ENCODE measurements around the gene HBP1. TPM values are rescaled to one million over a fixed set of nuclear protein-coding genes. Genes with fewer than 3 reads are reported as not detected.

The HBP1 gene, protein sequence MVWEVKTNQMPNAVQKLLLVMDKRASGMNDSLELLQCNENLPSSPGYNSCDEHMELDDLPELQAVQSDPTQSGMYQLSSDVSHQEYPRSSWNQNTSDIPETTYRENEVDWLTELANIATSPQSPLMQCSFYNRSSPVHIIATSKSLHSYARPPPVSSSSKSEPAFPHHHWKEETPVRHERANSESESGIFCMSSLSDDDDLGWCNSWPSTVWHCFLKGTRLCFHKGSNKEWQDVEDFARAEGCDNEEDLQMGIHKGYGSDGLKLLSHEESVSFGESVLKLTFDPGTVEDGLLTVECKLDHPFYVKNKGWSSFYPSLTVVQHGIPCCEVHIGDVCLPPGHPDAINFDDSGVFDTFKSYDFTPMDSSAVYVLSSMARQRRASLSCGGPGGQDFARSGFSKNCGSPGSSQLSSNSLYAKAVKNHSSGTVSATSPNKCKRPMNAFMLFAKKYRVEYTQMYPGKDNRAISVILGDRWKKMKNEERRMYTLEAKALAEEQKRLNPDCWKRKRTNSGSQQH
- total RNA-seq = 86.0 and 107 TPM in 2 replicates

DNA sequence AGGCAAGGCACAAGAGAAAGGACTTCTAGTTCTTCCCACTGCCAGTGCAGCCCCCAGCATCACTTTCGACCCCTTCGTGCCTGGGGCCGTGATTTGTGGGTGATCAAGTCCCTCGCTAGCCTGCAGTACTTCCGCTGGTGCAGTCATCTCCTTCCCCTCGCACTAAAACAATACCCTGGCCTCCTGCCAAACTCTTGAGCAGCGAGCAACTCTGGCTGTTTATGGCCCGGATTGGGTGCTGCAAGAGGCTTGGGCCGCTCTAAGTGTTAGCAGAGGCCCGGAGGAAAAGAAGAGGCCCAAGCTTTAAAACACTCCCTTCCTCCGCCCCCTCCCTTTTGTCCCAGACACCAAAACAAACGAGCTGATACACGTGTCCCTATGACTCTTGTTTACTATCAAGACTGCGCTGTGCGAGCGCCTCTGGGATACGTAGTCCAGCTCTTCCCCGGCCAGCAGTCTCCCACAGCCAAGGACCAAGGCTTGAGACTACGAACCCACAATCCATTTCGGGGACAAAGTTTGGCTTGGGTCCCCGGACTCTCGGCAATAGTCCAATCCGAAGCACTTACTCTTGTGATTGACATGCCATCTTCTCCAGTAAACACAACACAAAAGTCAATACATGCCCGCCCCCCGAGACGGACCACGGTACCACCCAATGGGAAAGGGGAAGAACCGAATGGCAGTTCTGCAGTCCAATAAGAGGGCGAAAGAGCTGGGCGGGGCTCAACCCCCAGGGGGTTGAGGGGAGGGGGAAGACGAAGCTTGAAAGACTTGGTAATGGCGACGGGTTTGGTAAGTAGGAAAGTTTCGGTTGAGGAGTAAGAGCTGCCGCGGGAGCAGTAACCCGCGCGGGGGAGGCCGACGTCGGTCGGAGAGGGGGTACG lies at the start of gene HBP1:
Gene HBP1 (plus strand): TSS at position 771 of the 887 bp plus-strand sequence. CDS start 10,891 bp downstream, outside the sequence.

Other genes starting within 250 kb of the HBP1 start
- 15.6 and 23.4 TPM in 2 replicates for gene PRKAR2B, start 124.3 kb upstream of the HBP1 start, total RNA-seq

All from uterine smooth muscle cell (primary cell).